H1 (cell line): ENCODE data around the gene SLC26A6. TPM values are rescaled to one million over a fixed set of nuclear protein-coding genes. Genes with fewer than 3 reads are reported as not detected.

Source experiments
- CBX8 ChIP-seq: fragments of 300-800, 300-1000 bp; sonication (generic); IDR thresholded peaks from 2 replicates; pipeline ENCODE4 v1.7.1; 2016; ENCODE audit warnings: low read depth, low read length, borderline replicate concordance
- EZH2 ChIP-seq: fragments of 200-600 bp; sonication (generic); IDR thresholded peaks from 2 replicates; pipeline ENCODE4 v1.7.1; 2012; ENCODE audit warnings: low read depth, mild to moderate bottlenecking, moderate library complexity, low read length, inconsistent platforms; ENCODE audit not compliant: severe bottlenecking
- FOSL1 ChIP-seq: IDR thresholded peaks from 2 replicates; pipeline ENCODE4 v1.6.1; 2011; ENCODE audit warnings: mild to moderate bottlenecking, low read depth, low read length, moderate library complexity; ENCODE audit not compliant: insufficient read depth
- GTF2F1 ChIP-seq: IDR thresholded peaks from 2 replicates; pipeline ENCODE4 v1.6.1; 2012; ENCODE audit warnings: low read depth, low read length, improper control_type of control experiment, borderline replicate concordance
- KDM5A ChIP-seq: fragments of 200-600 bp; IDR thresholded peaks from 2 replicates; pipeline ENCODE4 v1.7.1; 2012; ENCODE audit warnings: mild to moderate bottlenecking, low read length, inconsistent platforms, mixed read lengths
- NANOG ChIP-seq: IDR thresholded peaks from 2 replicates; pipeline ENCODE4 v1.6.1; 2011; ENCODE audit warnings: low read length, low read depth, mild to moderate bottlenecking, inconsistent platforms; ENCODE audit not compliant: insufficient read depth, poor library complexity, severe bottlenecking
- RBBP5 ChIP-seq: IDR thresholded peaks from 2 replicates; pipeline ENCODE4 v1.7.1; 2012; ENCODE audit warnings: low read depth, mild to moderate bottlenecking, inconsistent platforms, low read length, moderate library complexity, borderline replicate concordance
- TAF7 ChIP-seq: optimal IDR thresholded peaks from 2 replicates; pipeline ENCODE3; 2011; ENCODE audit warnings: low read depth, mild to moderate bottlenecking, inconsistent platforms, low read length, moderate library complexity, borderline replicate concordance
- polyA plus RNA-seq, 7 experiments: library from polyadenylated mRNA; depleted of rRNA in 3 of 7; stranded (reverse) in 5 of 7; unstranded in 2 of 7; fragments of >200 nt in 5 of 7; fragments of 200-250 nt in 2 of 7; gene quantifications; 1 replicate in 5 of 7; 2 replicates in 1 of 7; 4 replicates in 1 of 7; pipeline versions ENCODE4 v1.2.1 to v1.2.3, GENCODE V29; 2011 to 2013; ENCODE audit warnings: missing spikeins in 2 of 7, mixed read lengths in 2 of 7
- total RNA-seq: library from RNA; stranded (reverse); fragmentation: NEBNext Ultra II Directional; extraction: Animal tissue kit (Norgen Biotek cat#: 25700); gene quantifications from 2 replicates; pipeline ENCODE4 v1.2.1, GENCODE V29; 2021

SLC26A6 gene
- total and polyA plus RNA-seq, 2 of the 8 experiments (the other 6 are each of a cell fraction or from before 2014, with no cell fraction given), result 50.4 to 58.0 TPM

DNA sequence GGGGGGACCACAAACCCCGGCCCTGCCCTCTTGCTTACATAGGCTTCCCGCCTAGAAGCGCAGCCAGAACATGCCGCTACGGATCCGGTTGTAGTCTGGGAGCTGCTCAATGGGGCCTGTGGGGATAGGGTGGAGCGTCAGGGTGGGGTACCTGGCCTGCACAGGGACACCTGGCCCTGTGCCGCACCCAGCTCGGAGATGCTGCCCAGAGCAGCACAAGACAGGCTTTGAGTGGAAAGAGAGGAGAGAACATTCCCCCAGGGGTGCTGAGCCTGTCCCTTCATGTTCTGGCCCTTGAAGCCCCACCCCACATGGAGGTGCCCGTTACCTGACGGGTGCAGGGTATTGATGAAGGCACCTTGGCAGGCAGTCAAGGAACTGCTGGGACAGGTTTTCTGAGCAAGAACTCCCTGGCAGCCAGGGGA is 36.2 kb downstream of the SLC26A6 start (continued):
- TF ChIP-seq NANOG (no peak), KDM5A (no peak), FOSL1 (no peak), TAF7 (no peak), EZH2 (no peak), CBX8 (no peak), GTF2F1 (no peak), RBBP5 (no peak)
